T-cell (primary cell): Measurements from ENCODE around the gene TMEM156. TPM values are rescaled to one million over a fixed set of nuclear protein-coding genes. Genes with fewer than 3 reads are reported as not detected.
"Not testable (repeated sequence)": the region's sequence is repeated elsewhere in the genome, so short reads cannot be mapped to it uniquely, and the experiment has no call there.

ENCODE experiments used
- ATAC-seq, 4 experiments: fragments of 200-7000 bp in 3 of 4; fragments of 150-1000 bp in 1 of 4; cut with Tn5 transposase; replicated peaks in 1 of 4; 1 replicate in 3 of 4; 2 replicates in 1 of 4; pipeline ENCODE4 v1.10.0; 2021; ENCODE audit warnings: moderate library complexity in 3 of 4, mild to moderate bottlenecking in 2 of 4, moderate number of reproducible peaks in 1 of 4
- CTCF ChIA-PET, 2 donors: fragments of 300-600 bp; sonication (Branson Sonifier 250); formaldehyde crosslinking; loops; one replicate each; lab custom pipeline; 2022; ENCODE audit warnings: antibody characterized with exemption in 2 of 2; lab: Charles Lee
- POLR2A ChIA-PET, 2 donors: fragments of 300-600 bp; sonication (Branson Sonifier 250); formaldehyde crosslinking; loops; one replicate each; lab custom pipeline; 2022; ENCODE audit warnings: antibody characterized with exemption in 2 of 2; lab: Charles Lee
- DNase-seq, 35 experiments: peaks; one replicate each; pipeline versions ENCODE4 v3.0.0 to v3.0.0-alpha.2; 2013 to 2023
- H3K27ac ChIP-seq: one replicate; pipeline ENCODE4 v1.5.1; 2013; ENCODE audit warnings: low read length
- H3K27me3 ChIP-seq, 2 experiments: replicated peaks in 1 of 2; 1 replicate in 1 of 2; 2 replicates in 1 of 2; pipeline versions ENCODE4 v1.6.1 to v1.7.0; 2013; ENCODE audit warnings: low read length in 1 of 2, mixed read lengths in 1 of 2; ENCODE audit not compliant: control insufficient read depth in 2 of 2, insufficient read depth in 2 of 2; ENCODE audit errors: extremely low read depth in 1 of 2
- H3K36me3 ChIP-seq, 2 donors: 1 replicate in 1 of 2; 2 replicates in 1 of 2; pipeline versions ENCODE4 v1.6.1 to v1.7.0; 2013; ENCODE audit warnings: low read length in 1 of 2; ENCODE audit not compliant: control insufficient read depth in 2 of 2, insufficient read depth in 1 of 2; ENCODE audit errors: extremely low read depth in 1 of 2
- H3K4me1 ChIP-seq, 2 experiments: 1 replicate in 1 of 2; 2 replicates in 1 of 2; pipeline versions ENCODE4 v1.6.1 to v1.7.0; 2013; ENCODE audit warnings: low read length in 2 of 2, mixed read lengths in 1 of 2; ENCODE audit not compliant: insufficient read depth in 2 of 2, control insufficient read depth in 1 of 2; ENCODE audit errors: extremely low read depth in 1 of 2
- H3K4me3 ChIP-seq, 2 donors: 1 replicate in 1 of 2; 2 replicates in 1 of 2; pipeline versions ENCODE4 v1.5.1 to v1.7.0; 2013; ENCODE audit warnings: mild to moderate bottlenecking in 2 of 2, low read length in 1 of 2, moderate library complexity in 1 of 2; ENCODE audit not compliant: control insufficient read depth in 1 of 2; ENCODE audit errors: extremely low read depth in 1 of 2
- H3K9me3 ChIP-seq: 2 replicates; pipeline ENCODE4 v1.7.0; 2013
- H3K27ac Mint-ChIP-seq, 2 donors: one replicate each; pipeline ENCODE4 v1.8.0; 2020 to 2021; ENCODE audit warnings: mild to moderate bottlenecking in 2 of 2, mixed read lengths in 2 of 2
- H3K27me3 Mint-ChIP-seq, 2 donors: one replicate each; pipeline ENCODE4 v1.8.0; 2021 to 2022; ENCODE audit warnings: mixed read lengths in 2 of 2
- H3K36me3 Mint-ChIP-seq: one replicate; pipeline ENCODE4 v1.8.0; 2021; ENCODE audit warnings: mixed read lengths
- H3K4me1 Mint-ChIP-seq, 3 donors: one replicate each; pipeline ENCODE4 v1.8.0; 2020 to 2022; ENCODE audit warnings: mixed read lengths in 3 of 3, mild to moderate bottlenecking in 1 of 3
- H3K4me3 Mint-ChIP-seq, 3 donors: one replicate each; pipeline ENCODE4 v1.8.0; 2020 to 2022; ENCODE audit warnings: mild to moderate bottlenecking in 3 of 3, mixed read lengths in 3 of 3, moderate library complexity in 3 of 3
- H3K9me3 Mint-ChIP-seq, 3 donors: one replicate each; pipeline ENCODE4 v1.8.0; 2020 to 2022; ENCODE audit warnings: mixed read lengths in 3 of 3
- WGBS: methylation state at CpG from one replicate; pipeline ENCODE4 v1.1.5; 2013; ENCODE audit warnings: missing lambda C conversion rate; ENCODE audit not compliant: insufficient coverage; 5-methylcytosine and 5-hydroxymethylcytosine counted together
- total RNA-seq, 35 experiments: library from RNA in 6 of 35; stranded (reverse) in 6 of 35; fragments of 120-200 nt in 1 of 35; gene quantifications; one replicate each; pipeline versions ENCODE4 v1.2.1 to v1.2.4 and lab custom pipeline; 2013 to 2026

Gene TMEM156
- total RNA-seq, 5 donors from 2014 or later (not counting 1 experiment from before 2014, with no cell fraction given): 7.5 to 23.1 (median 12.5) TPM

- H3K4me1 ChIP-seq: peaks cover 0 to 6% of the 10 kb centered on the region in 2 experiments
- H3K4me3 Mint-ChIP-seq: no peak overlapping the region
- no peaks in the 10 kb centered on the region for H3K9me3 Mint-ChIP-seq
- no peaks in the 10 kb centered on the region for H3K27me3 ChIP-seq
- POLR2A ChIA-PET: no interaction called here
- H3K27ac Mint-ChIP-seq: peak overlapping the region in 1 of 2 donors; percentile 25
- DNase-seq (no peak), ATAC-seq (no peak)
- peaks cover 3 to 11% (median 6%) of the 10 kb centered on the region in 3 donors for H3K4me1 Mint-ChIP-seq
- CTCF ChIA-PET: no interaction called here
- 100% methylated on average over 1 of the region's 7 CpGs for WGBS
- no peaks in the 10 kb centered on the region for H3K27me3 Mint-ChIP-seq
- peaks cover 55% of the 10 kb centered on the region for H3K36me3 Mint-ChIP-seq
- H3K9me3 ChIP-seq: no peaks in the 10 kb centered on the region
- peaks cover 7 to 45% of the 10 kb centered on the region in 2 donors for H3K36me3 ChIP-seq
- no peak overlapping the region for H3K27ac ChIP-seq
- H3K4me3 ChIP-seq: no peak overlapping the region
These were observed 64.7 kb downstream of the TMEM156 start for GRCh38 chr4:38967260-38968095.

- Histone ChIP-seq H3K27ac (no peak overlapping the region), H3K4me1 (peaks cover 0 to 6% of the 10 kb centered on the region in 2 experiments), H3K36me3 (peaks cover 7 to 39% of the 10 kb centered on the region in 2 donors), H3K27me3 (no peaks in the 10 kb centered on the region), H3K9me3 (no peaks in the 10 kb centered on the region), H3K4me3 (no peak overlapping the region)
- no peaks in the 10 kb centered on the region for H3K27me3 Mint-ChIP-seq
- peak overlapping the region; percentile 8 to 62 for H3K27ac Mint-ChIP-seq
- H3K4me3 Mint-ChIP-seq: no peak overlapping the region
- DNase-seq (no peak), ATAC-seq (peak in 1 of 4 experiments; percentile 48)
- peaks cover 52% of the 10 kb centered on the region for H3K36me3 Mint-ChIP-seq
- H3K9me3 Mint-ChIP-seq: peaks cover 0 to 8% (median 3%) of the 10 kb centered on the region in 3 donors
- CTCF ChIA-PET: no interaction called here
- H3K4me1 Mint-ChIP-seq: peaks cover 3 to 11% (median 6%) of the 10 kb centered on the region in 3 donors
- 80% methylated on average over 1 of the region's 3 CpGs for WGBS
- POLR2A ChIA-PET: interaction anchor here in 1 of 2 donors (0.6 kb wide), 1 partner anchor 34 kb away, joined by 3 read pairs; no protein-coding TSS in a partner anchor
These were observed 66.3 kb downstream of the TMEM156 start for GRCh38 chr4:38965866-38966265.

- H3K4me3 Mint-ChIP-seq: no peak overlapping the region
- H3K27me3 Mint-ChIP-seq: no peaks in the 10 kb centered on the region
- 99% methylated on average over 8 of the region's 11 CpGs for WGBS
- Histone ChIP-seq H3K27ac (no peak overlapping the region), H3K36me3 (peaks cover 7 to 35% of the 10 kb centered on the region in 2 donors), H3K4me3 (no peak overlapping the region), H3K9me3 (no peaks in the 10 kb centered on the region), H3K27me3 (no peaks in the 10 kb centered on the region), H3K4me1 (peaks cover 0 to 6% of the 10 kb centered on the region in 2 experiments)
- no peak overlapping the region for H3K27ac Mint-ChIP-seq
- POLR2A ChIA-PET: no interaction called here
- H3K36me3 Mint-ChIP-seq: peaks cover 45% of the 10 kb centered on the region
- ATAC-seq (no peak), DNase-seq (no peak)
- H3K4me1 Mint-ChIP-seq: peaks cover 3 to 11% (median 6%) of the 10 kb centered on the region in 3 donors
- H3K9me3 Mint-ChIP-seq: peaks cover 0 to 8% (median 3%) of the 10 kb centered on the region in 3 donors
- CTCF ChIA-PET: no interaction called here
These were observed 67.0 kb downstream of the TMEM156 start for GRCh38 chr4:38964942-38965775.

GRCh38 chr4:38959248-38959647, 73.0 kb downstream of the TMEM156 start:
- H3K9me3 Mint-ChIP-seq, H3K27me3 Mint-ChIP-seq, H3K4me3 ChIP-seq, H3K4me3 Mint-ChIP-seq, H3K27me3 ChIP-seq, H3K36me3 Mint-ChIP-seq, H3K27ac Mint-ChIP-seq, H3K4me1 ChIP-seq, H3K27ac ChIP-seq, H3K36me3 ChIP-seq, POLR2A ChIA-PET, ATAC-seq, H3K4me1 Mint-ChIP-seq, H3K9me3 ChIP-seq, DNase-seq, CTCF ChIA-PET: not testable (repeated sequence)
- WGBS: 92% methylated on average over 2 of the region's 5 CpGs

- POLR2A ChIA-PET: no interaction called here
- Histone ChIP-seq H3K4me3 (no peak overlapping the region), H3K9me3 (no peaks in the 10 kb centered on the region), H3K27me3 (no peaks in the 10 kb centered on the region), H3K27ac (no peak overlapping the region), H3K4me1 (peaks cover 0 to 8% of the 10 kb centered on the region in 2 experiments), H3K36me3 (no peaks in the 10 kb centered on the region)
- CTCF ChIA-PET: interaction anchor here in 1 of 2 donors (0.6 kb wide), 1 partner anchor 26 kb away, joined by 3 read pairs; no protein-coding TSS in a partner anchor
- peak in 1 of 4 experiments; percentile 35 for ATAC-seq
- WGBS: no CpG with 5 or more reads among the region's 4 CpGs
- Mint-ChIP-seq H3K27ac (no peak overlapping the region), H3K4me1 (peaks cover 0 to 8% (median 4%) of the 10 kb centered on the region in 3 donors), H3K9me3 (peaks cover 0 to 8% (median 3%) of the 10 kb centered on the region in 3 donors), H3K27me3 (no peaks in the 10 kb centered on the region), H3K36me3 (peaks cover 3% of the 10 kb centered on the region), H3K4me3 (no peak overlapping the region)
- DNase-seq: no peak
These were observed 73.6 kb downstream of the TMEM156 start for GRCh38 chr4:38958453-38959190.

GRCh38 chr4:38957893-38958292, 74.3 kb downstream of the TMEM156 start:
- Mint-ChIP-seq H3K4me1 (peaks cover 0 to 8% (median 4%) of the 10 kb centered on the region in 3 donors), H3K27me3 (no peaks in the 10 kb centered on the region), H3K36me3 (no peaks in the 10 kb centered on the region), H3K9me3 (peaks cover 0 to 8% (median 3%) of the 10 kb centered on the region in 3 donors), H3K4me3 (no peak overlapping the region), H3K27ac (no peak overlapping the region)
- no peak for DNase-seq
- H3K27me3 ChIP-seq: no peaks in the 10 kb centered on the region
- CTCF ChIA-PET: no interaction called here
- no peak overlapping the region for H3K4me3 ChIP-seq
- no peak overlapping the region for H3K27ac ChIP-seq
- ATAC-seq: peak in 1 of 4 experiments; percentile 42
- H3K36me3 ChIP-seq: no peaks in the 10 kb centered on the region
- no peaks in the 10 kb centered on the region for H3K9me3 ChIP-seq
- H3K4me1 ChIP-seq: peaks cover 0 to 8% of the 10 kb centered on the region in 2 experiments
- no CpG with 5 or more reads among the region's 3 CpGs for WGBS
- POLR2A ChIA-PET: no interaction called here
